Measurements from ENCODE around the gene AHDC1.

- no peak for TF ChIP-seq CTCF (IDR thresholded peaks at IDR 0.05)
- TF ChIP-seq EZH2phosphoT487 (IDR thresholded peaks at IDR 0.05): no peak
These were observed 94.5 kb downstream of the AHDC1 start for GRCh38 chr1:27509127-27510080.

Data from neural progenitor cell (in vitro differentiated cells).